Natural killer cell (primary cell): ENCODE data around the gene SDHA. TPM values are rescaled to one million over a fixed set of nuclear protein-coding genes. Genes with fewer than 3 reads are reported as not detected.

Source experiments
- ATAC-seq, 3 donors: fragments of 150-1000 bp in 2 of 3; fragments of 200-7000 bp in 1 of 3; cut with Tn5 transposase; 1 replicate in 1 of 3; 2 replicates in 2 of 3; pipeline ENCODE4 v1.10.0; 2021; ENCODE audit warnings: mild to moderate bottlenecking in 2 of 3, moderate library complexity in 2 of 3
- DNase-seq, 2 donors: peaks; one replicate each; pipeline versions ENCODE4 v3.0.0 to v3.0.0-alpha.2; 2013 to 2021; ENCODE audit warnings: mixed read lengths in 1 of 2
- H3K27ac ChIP-seq: one replicate; pipeline ENCODE4 v1.5.1; 2013; ENCODE audit warnings: mild to moderate bottlenecking, low read length
- H3K27me3 ChIP-seq: one replicate; pipeline ENCODE4 v1.6.1; 2013; ENCODE audit warnings: low read length; ENCODE audit not compliant: control insufficient read depth, insufficient read depth
- H3K36me3 ChIP-seq: one replicate; pipeline ENCODE4 v1.6.1; 2013; ENCODE audit warnings: low read length; ENCODE audit not compliant: control insufficient read depth, insufficient read depth
- H3K4me1 ChIP-seq: one replicate; pipeline ENCODE4 v1.6.1; 2013; ENCODE audit warnings: low read length; ENCODE audit not compliant: control insufficient read depth, insufficient read depth
- H3K4me3 ChIP-seq: one replicate; pipeline ENCODE4 v1.5.1; 2013; ENCODE audit warnings: low read length
- H3K9me3 ChIP-seq: one replicate; pipeline ENCODE4 v1.6.1; 2013; ENCODE audit warnings: low read length; ENCODE audit not compliant: control insufficient read depth, insufficient read depth
- H3K27ac Mint-ChIP-seq, 2 donors: one replicate each; pipeline ENCODE4 v1.8.0; 2022; ENCODE audit warnings: mild to moderate bottlenecking in 2 of 2, mixed read lengths in 2 of 2, moderate library complexity in 1 of 2
- H3K27me3 Mint-ChIP-seq, 2 donors: one replicate each; pipeline ENCODE4 v1.8.0; 2022; ENCODE audit warnings: low read depth in 2 of 2, mixed read lengths in 2 of 2
- H3K36me3 Mint-ChIP-seq: one replicate; pipeline ENCODE4 v1.8.0; 2022; ENCODE audit warnings: mixed read lengths
- H3K4me1 Mint-ChIP-seq, 2 donors: one replicate each; pipeline ENCODE4 v1.8.0; 2022; ENCODE audit warnings: mixed read lengths in 2 of 2
- H3K4me3 Mint-ChIP-seq: one replicate; pipeline ENCODE4 v1.8.0; 2022; ENCODE audit warnings: mild to moderate bottlenecking, moderate library complexity, mixed read lengths
- H3K9me3 Mint-ChIP-seq, 2 donors: one replicate each; pipeline ENCODE4 v1.8.0; 2022; ENCODE audit warnings: mixed read lengths in 2 of 2
- CTCF ChIP-seq: fragments of 200-600 bp; IDR thresholded peaks from one replicate; pipeline ENCODE4 v1.8.0; 2022; ENCODE audit warnings: antibody characterized with exemption
- WGBS: methylation state at CpG from one replicate; pipeline ENCODE4 v1.1.7; 2013; ENCODE audit warnings: missing lambda C conversion rate; ENCODE audit not compliant: insufficient coverage; 5-methylcytosine and 5-hydroxymethylcytosine counted together
- intact Hi-C: fragments of 100-400 bp; cut with micrococcal nuclease; formaldehyde crosslinking; loops from one replicate; pipeline ENCODE4 v1.14.2; 2022
- total RNA-seq, 4 donors: library from RNA; stranded (reverse); fragments of 120-200 nt in 1 of 4; gene quantifications; one replicate each; pipeline versions ENCODE4 v1.2.3 to v1.2.4, GENCODE V29; 2013 to 2022

Gene SDHA
- total RNA-seq, 3 donors from 2014 or later (not counting 1 experiment from before 2014, with no cell fraction given) = 173 to 183 (median 173) TPM

DNA sequence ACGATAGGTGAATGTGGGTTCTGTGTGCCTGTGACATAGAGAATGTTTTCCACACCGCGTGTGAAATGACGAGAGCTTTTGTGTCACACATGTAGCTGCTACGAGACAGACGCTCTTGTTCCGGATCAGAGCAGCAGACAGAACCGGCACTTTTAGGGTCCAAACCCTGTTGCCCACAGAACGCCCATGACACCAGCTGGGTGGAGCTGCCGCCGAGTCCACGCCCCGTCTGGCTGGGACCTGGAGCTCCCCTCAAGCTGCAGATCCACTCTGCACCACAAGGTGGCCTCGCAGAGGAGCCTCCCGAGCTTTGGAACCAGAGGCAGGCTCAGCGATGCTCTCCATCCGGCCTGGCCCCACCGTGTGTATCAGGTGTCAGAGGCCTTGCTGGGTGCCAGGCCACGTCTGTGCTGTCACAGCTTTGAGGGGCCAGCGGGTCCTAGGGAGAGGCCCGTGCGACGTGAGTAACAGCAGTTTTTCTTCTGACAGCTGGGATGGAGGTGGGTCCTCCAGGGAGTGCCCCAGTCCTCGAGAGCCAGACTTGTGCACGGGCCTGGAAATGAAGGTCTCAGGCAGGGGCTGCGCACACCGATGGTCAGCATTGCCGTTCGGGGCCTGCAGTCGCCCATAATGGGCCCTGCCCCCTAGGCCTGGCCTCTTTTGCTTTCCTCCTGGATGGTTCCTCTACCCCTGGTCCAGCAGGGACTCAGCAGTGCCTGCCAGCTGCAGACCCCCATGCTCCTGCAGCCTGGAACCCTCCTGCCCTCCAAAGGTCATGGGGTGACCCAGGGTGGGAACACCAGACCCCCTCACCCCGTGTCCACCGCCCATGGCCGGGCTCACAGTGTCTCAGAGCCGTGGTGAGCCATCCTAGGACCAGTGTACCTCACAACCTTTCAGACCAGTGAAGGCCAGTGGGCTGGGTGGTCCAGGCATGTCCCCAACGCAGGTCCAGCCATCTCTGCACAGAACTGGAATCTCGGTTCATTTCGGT, 29.3 kb upstream of the SDHA start:
- no peaks in the 10 kb centered on the region for H3K36me3 Mint-ChIP-seq
- H3K36me3 ChIP-seq = no peaks in the 10 kb centered on the region
- no peaks in the 10 kb centered on the region for H3K27me3 ChIP-seq
- peaks cover 0 to 11% of the 10 kb centered on the region in 2 donors for H3K27me3 Mint-ChIP-seq
- H3K9me3 ChIP-seq = no peaks in the 10 kb centered on the region
- peak overlapping the region; percentile 40 for H3K4me3 Mint-ChIP-seq
- peak; percentile 91 for TF ChIP-seq CTCF
- H3K27ac ChIP-seq = no peak overlapping the region
- H3K4me3 ChIP-seq = no peak overlapping the region
- WGBS = 39% methylated on average over 37 of the region's 37 CpGs
- peak overlapping the region in 1 of 2 donors; percentile 62 for H3K27ac Mint-ChIP-seq
- no peaks in the 10 kb centered on the region for H3K9me3 Mint-ChIP-seq
- peaks cover 8 to 10% of the 10 kb centered on the region in 2 donors for H3K4me1 Mint-ChIP-seq
- peak; percentile 83 to 93 for DNase-seq
- peak; percentile 90 to 99 (median 97) for ATAC-seq
- H3K4me1 ChIP-seq = peaks cover 9% of the 10 kb centered on the region
- intact Hi-C loops = loop anchor here (1.0 to 2.0 kb wide), 2 partner anchors 32 to 242 kb away; no protein-coding TSS in a partner anchor

DNA sequence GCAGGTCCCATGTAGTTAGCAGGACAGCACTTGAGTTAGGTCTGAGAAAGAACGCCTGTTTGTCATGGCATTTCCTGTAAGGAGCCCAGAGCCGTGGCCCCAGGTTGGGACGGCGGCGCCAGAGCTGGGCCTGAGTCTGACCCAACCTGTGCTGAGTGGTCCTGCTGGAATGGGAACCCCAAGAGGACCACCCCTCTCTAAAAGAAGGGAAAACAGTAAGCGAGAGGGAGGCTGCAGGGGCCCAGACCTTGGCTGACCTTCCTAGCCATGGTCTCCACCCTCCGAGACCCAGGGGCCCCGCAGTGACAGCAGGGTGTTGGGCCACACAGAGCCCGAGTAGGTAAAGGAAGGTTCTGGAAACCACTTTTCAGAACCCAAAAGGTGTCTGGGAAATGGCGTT, 28.6 kb upstream of the SDHA start:
- Mint-ChIP-seq H3K4me3 (no peak overlapping the region), H3K4me1 (peaks cover 8 to 10% of the 10 kb centered on the region in 2 donors), H3K9me3 (no peaks in the 10 kb centered on the region), H3K27me3 (peaks cover 0 to 11% of the 10 kb centered on the region in 2 donors), H3K36me3 (no peaks in the 10 kb centered on the region), H3K27ac (no peak overlapping the region)
- WGBS = 92% methylated on average over 9 of the region's 10 CpGs
- Histone ChIP-seq H3K27me3 (no peaks in the 10 kb centered on the region), H3K36me3 (no peaks in the 10 kb centered on the region), H3K4me1 (peaks cover 9% of the 10 kb centered on the region), H3K9me3 (no peaks in the 10 kb centered on the region), H3K4me3 (no peak overlapping the region), H3K27ac (no peak overlapping the region)
- DNase-seq (no peak), ATAC-seq (no peak)
- TF ChIP-seq CTCF = no peak
- intact Hi-C loops = loop anchor here (2.0 kb wide), 1 partner anchor 241 kb away; no protein-coding TSS in a partner anchor

- Histone ChIP-seq H3K9me3 (no peaks in the 10 kb centered on the region), H3K27ac (no peak overlapping the region), H3K4me1 (peaks cover 9% of the 10 kb centered on the region), H3K4me3 (no peak overlapping the region), H3K36me3 (no peaks in the 10 kb centered on the region), H3K27me3 (no peaks in the 10 kb centered on the region)
- H3K9me3 Mint-ChIP-seq = no peaks in the 10 kb centered on the region
- no peak for DNase-seq
- no peak for ATAC-seq
- H3K4me1 Mint-ChIP-seq = peaks cover 8 to 10% of the 10 kb centered on the region in 2 donors
- no peak overlapping the region for H3K27ac Mint-ChIP-seq
- 84% methylated on average over 11 of the region's 11 CpGs for whole genome bisulfite sequencing
- no peak overlapping the region for H3K4me3 Mint-ChIP-seq
- intact Hi-C loops = loop anchor here (2.0 kb wide), 1 partner anchor 241 kb away; no protein-coding TSS in a partner anchor
- no peaks in the 10 kb centered on the region for H3K36me3 Mint-ChIP-seq
- TF ChIP-seq CTCF = no peak
- peaks cover 0 to 11% of the 10 kb centered on the region in 2 donors for H3K27me3 Mint-ChIP-seq
Measured at GRCh38 chr5:189976-190365, 28.1 kb upstream of the SDHA start.
